Smooth muscle cell (in vitro differentiated cells): ENCODE data around the gene GSTO2. TPM values are rescaled to one million over a fixed set of nuclear protein-coding genes. Genes with fewer than 3 reads are reported as not detected.

Experiments
- DNase-seq: peaks from one replicate; lab custom pipeline; 2025; ENCODE audit not compliant: unreplicated experiment; lab: John Stamatoyannopoulos, UW
- H2AFZ ChIP-seq: fragments of 200-600 bp; sonication (generic); 2 replicates; pipeline ENCODE4 v1.6.0; 2016; ENCODE audit warnings: antibody characterized with exemption, low read depth, mild to moderate bottlenecking
- H3F3A ChIP-seq: fragments of 200-600 bp; sonication (generic); 2 replicates; pipeline ENCODE4 v1.6.0; 2017; ENCODE audit warnings: antibody characterized with exemption, low read depth
- H3K27ac ChIP-seq: fragments of 200-600 bp; sonication (generic); 2 replicates; pipeline ENCODE4 v1.5.1; 2016; ENCODE audit warnings: low read depth, mild to moderate bottlenecking
- H3K27me3 ChIP-seq: fragments of 200-600 bp; sonication (generic); 2 replicates; pipeline ENCODE4 v1.6.1; 2016; ENCODE audit warnings: low read depth, mild to moderate bottlenecking
- H3K36me3 ChIP-seq: fragments of 200-600 bp; sonication (generic); 2 replicates; pipeline ENCODE4 v1.5.1; 2016; ENCODE audit warnings: low read depth
- H3K4me1 ChIP-seq: fragments of 200-600 bp; sonication (generic); 2 replicates; pipeline ENCODE4 v1.5.1; 2016; ENCODE audit warnings: low read depth
- H3K4me2 ChIP-seq: fragments of 200-600 bp; sonication (generic); 2 replicates; pipeline ENCODE4 v1.6.0; 2016; ENCODE audit warnings: mild to moderate bottlenecking
- H3K4me3 ChIP-seq: fragments of 200-600 bp; sonication (generic); 2 replicates; pipeline ENCODE4 v1.5.1; 2016; ENCODE audit warnings: mild to moderate bottlenecking
- H3K79me2 ChIP-seq: fragments of 200-600 bp; sonication (generic); 2 replicates; pipeline ENCODE4 v1.6.0; 2016; ENCODE audit warnings: low read depth, mild to moderate bottlenecking
- H3K9ac ChIP-seq: fragments of 200-600 bp; sonication (generic); 2 replicates; pipeline ENCODE4 v1.6.0; 2016; ENCODE audit warnings: low read depth
- H3K9me3 ChIP-seq: fragments of 200-600 bp; sonication (generic); replicated peaks from 2 replicates; pipeline ENCODE4 v1.5.1; 2016; ENCODE audit warnings: low read depth
- H4K20me1 ChIP-seq: fragments of 200-600 bp; sonication (generic); 2 replicates; pipeline ENCODE4 v1.6.0; 2016; ENCODE audit warnings: low read depth
- WGBS: methylation state at CpG from one replicate; pipeline ENCODE4 v1.1.7; 2016; ENCODE audit warnings: low lambda C conversion rate; 5-methylcytosine and 5-hydroxymethylcytosine counted together
- polyA plus RNA-seq: library from polyadenylated mRNA; unstranded; fragments of >200 nt; fragmentation: Nextera tagmentation; extraction: Ambion mirVana; gene quantifications from 2 replicates; pipeline ENCODE4 v1.2.1, GENCODE V29; 2016
- total RNA-seq: library from RNA; depleted of rRNA; stranded (reverse); fragments of >200 nt; gene quantifications from 2 replicates; pipeline ENCODE4 v1.2.3, GENCODE V29; 2014
- TF ChIP-seq, protein P1 (sequence below): fragments of 200-600 bp; sonication (generic); IDR thresholded peaks from 2 replicates; pipeline ENCODE4 v1.5.1; 2017; ENCODE audit warnings: borderline replicate concordance, mild to moderate bottlenecking, antibody characterized with exemption; ENCODE audit not compliant: insufficient read depth, poor library complexity, severe bottlenecking

GSTO2 gene
- total and polyA plus RNA-seq, 2 experiments from 2014 or later = 2.1 to 3.7 TPM

DNA sequence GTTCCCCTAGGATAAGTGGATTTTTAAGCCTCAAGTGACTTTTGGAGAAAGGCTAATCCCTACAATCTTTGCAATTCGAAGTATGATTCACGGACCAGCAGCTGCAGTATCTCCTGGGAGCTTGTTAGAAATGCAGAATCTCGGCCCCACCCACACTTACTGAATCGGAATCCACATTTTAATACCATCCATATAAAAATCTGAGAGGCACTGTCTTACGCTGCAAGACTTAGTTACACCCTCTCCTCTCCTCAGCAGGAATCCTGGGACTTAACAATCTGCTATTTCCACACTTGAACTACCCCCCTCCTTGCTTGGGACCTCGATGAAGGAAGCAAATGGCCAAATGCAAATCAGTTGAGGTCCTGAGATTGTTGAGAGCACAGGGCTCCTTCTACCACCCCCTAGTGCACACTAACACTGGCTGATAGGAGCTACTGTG is 48.3 kb downstream of the GSTO2 start:
- WGBS = 30% methylated on average over 6 of the region's 6 CpGs
- peaks cover 96% of the 10 kb centered on the region for H3K79me2 ChIP-seq
- H3K27me3 ChIP-seq = no peaks in the 10 kb centered on the region
- H3K27ac ChIP-seq = peak overlapping the region; percentile 53
- no peak overlapping the region for H2AFZ ChIP-seq
- peak overlapping the region; percentile 37 for H3K4me2 ChIP-seq
- H3K9me3 ChIP-seq = no peaks in the 10 kb centered on the region
- peaks cover 6% of the 10 kb centered on the region for H3K36me3 ChIP-seq
- H3F3A ChIP-seq = peaks cover 12% of the 10 kb centered on the region
- peaks cover 100% of the 10 kb centered on the region for H4K20me1 ChIP-seq
- no peak for DNase-seq
- H3K4me3 ChIP-seq = no peak overlapping the region
- TF ChIP-seq, protein P1, sequence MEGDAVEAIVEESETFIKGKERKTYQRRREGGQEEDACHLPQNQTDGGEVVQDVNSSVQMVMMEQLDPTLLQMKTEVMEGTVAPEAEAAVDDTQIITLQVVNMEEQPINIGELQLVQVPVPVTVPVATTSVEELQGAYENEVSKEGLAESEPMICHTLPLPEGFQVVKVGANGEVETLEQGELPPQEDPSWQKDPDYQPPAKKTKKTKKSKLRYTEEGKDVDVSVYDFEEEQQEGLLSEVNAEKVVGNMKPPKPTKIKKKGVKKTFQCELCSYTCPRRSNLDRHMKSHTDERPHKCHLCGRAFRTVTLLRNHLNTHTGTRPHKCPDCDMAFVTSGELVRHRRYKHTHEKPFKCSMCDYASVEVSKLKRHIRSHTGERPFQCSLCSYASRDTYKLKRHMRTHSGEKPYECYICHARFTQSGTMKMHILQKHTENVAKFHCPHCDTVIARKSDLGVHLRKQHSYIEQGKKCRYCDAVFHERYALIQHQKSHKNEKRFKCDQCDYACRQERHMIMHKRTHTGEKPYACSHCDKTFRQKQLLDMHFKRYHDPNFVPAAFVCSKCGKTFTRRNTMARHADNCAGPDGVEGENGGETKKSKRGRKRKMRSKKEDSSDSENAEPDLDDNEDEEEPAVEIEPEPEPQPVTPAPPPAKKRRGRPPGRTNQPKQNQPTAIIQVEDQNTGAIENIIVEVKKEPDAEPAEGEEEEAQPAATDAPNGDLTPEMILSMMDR = no peak
- no peak overlapping the region for H3K9ac ChIP-seq
- peaks cover 6% of the 10 kb centered on the region for H3K4me1 ChIP-seq

DNA sequence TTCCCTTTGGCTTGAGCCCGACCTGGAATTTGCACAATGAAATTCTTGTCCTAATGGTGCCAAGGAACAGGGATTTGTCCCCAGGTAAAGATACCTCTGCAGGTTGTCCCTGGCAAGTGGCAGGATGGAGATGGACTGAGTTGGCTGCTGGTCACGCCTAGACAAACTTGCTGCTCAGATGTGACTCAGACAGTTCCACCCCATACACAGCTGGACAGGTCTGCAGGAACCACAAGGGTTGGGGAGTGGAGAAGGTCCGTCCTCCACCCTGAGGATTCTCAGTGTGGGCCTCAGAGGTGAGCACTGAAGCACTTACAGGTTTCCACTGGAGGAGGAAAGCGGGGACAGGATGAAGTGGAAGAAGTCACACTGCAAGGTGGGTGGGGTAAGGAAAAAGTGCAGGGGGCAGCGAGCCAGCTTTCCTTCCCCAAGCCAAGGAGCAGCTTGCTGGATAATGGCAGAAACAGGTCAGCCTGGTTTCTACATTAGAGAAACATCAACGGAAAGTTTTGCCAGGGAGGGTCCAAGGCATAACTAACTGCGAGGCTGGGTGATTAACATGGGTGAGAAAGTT is 48.8 kb downstream of the GSTO2 start:
- H3K4me3 ChIP-seq = no peak overlapping the region
- H3F3A ChIP-seq = peaks cover 12% of the 10 kb centered on the region
- peak overlapping the region; percentile 53 for H3K27ac ChIP-seq
- no peak overlapping the region for H2AFZ ChIP-seq
- H3K9me3 ChIP-seq = no peaks in the 10 kb centered on the region
- WGBS = 81% methylated on average over 7 of the region's 7 CpGs
- H3K36me3 ChIP-seq = peaks cover 6% of the 10 kb centered on the region
- H3K4me2 ChIP-seq = peak overlapping the region; percentile 37
- no peak overlapping the region for H3K9ac ChIP-seq
- H3K79me2 ChIP-seq = peaks cover 96% of the 10 kb centered on the region
- DNase-seq = no peak
- no peaks in the 10 kb centered on the region for H3K27me3 ChIP-seq
- peaks cover 6% of the 10 kb centered on the region for H3K4me1 ChIP-seq
- H4K20me1 ChIP-seq = peaks cover 100% of the 10 kb centered on the region
- TF ChIP-seq, protein P1 = no peak

DNA sequence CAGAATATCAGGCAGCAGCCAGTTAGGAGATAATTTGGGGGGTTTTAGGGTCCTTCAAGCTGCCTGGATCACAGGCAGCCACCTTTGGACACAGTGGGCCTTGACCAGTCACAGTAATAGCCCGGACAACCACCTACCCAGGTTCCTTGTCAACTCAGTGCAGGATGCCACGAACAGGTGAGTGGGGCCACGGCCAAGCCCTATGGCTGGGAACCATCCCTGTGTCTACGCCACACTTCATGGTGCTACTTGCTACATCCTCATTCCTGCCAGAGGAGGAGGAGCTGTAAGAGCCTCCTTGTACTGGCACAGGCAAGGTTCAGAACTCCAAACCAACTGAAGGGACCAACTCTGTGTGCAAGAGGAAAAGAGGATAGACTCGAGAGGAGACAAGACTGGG is 49.3 kb downstream of the GSTO2 start:
- H3K36me3 ChIP-seq = peaks cover 6% of the 10 kb centered on the region
- peaks cover 6% of the 10 kb centered on the region for H3K4me1 ChIP-seq
- H3K27ac ChIP-seq = peak overlapping the region; percentile 53
- H4K20me1 ChIP-seq = peaks cover 100% of the 10 kb centered on the region
- no peak overlapping the region for H3K9ac ChIP-seq
- no peak for DNase-seq
- H3F3A ChIP-seq = peaks cover 12% of the 10 kb centered on the region
- H3K27me3 ChIP-seq = no peaks in the 10 kb centered on the region
- no peaks in the 10 kb centered on the region for H3K9me3 ChIP-seq
- TF ChIP-seq, protein P1 = no peak
- H3K4me2 ChIP-seq = no peak overlapping the region
- H2AFZ ChIP-seq = no peak overlapping the region
- peaks cover 96% of the 10 kb centered on the region for H3K79me2 ChIP-seq
- no peak overlapping the region for H3K4me3 ChIP-seq
- 95% methylated on average over 5 of the region's 5 CpGs for WGBS
